Adrenal gland (tissue), 5 donors: ENCODE measurements around the gene SCARF1.

Source experiments
- CTCF ChIP-seq, 6 experiments: fragments of 450-650 bp in 4 of 6; fragments of 200-600 bp in 2 of 6; sonication (generic) in 1 of 6; IDR thresholded peaks; 1 replicate in 5 of 6; 2 replicates in 1 of 6; pipeline versions ENCODE4 v1.5.1 to v1.8.0; 2016 to 2021; ENCODE audit warnings: antibody characterized with exemption in 6 of 6, mild to moderate bottlenecking in 2 of 6, moderate library complexity in 1 of 6
- POLR2A ChIP-seq, 2 donors: fragments of 450-650 bp; IDR thresholded peaks; one replicate each; pipeline ENCODE4 v1.6.1; 2017; ENCODE audit warnings: antibody characterized with exemption in 2 of 2, mild to moderate bottlenecking in 2 of 2, moderate library complexity in 1 of 2
- donor health status: DM: no; HTN: no; CAD: no.

GRCh38 chr17:1620486-1620885 lies 25.0 kb downstream of the SCARF1 start:
- TF ChIP-seq CTCF (IDR thresholded peaks at IDR 0.05) (no peak), POLR2A (IDR thresholded peaks at IDR 0.05) (no peak)
